DMS53 (cell line): ENCODE results near the gene LLGL2.

ENCODE experiments used
- DNase-seq: peaks from one replicate; lab custom pipeline; 2025; lab: John Stamatoyannopoulos, UW

Gene LLGL2

GRCh38 chr17:75552425-75553294 lies 27.2 kb downstream of the LLGL2 start:
- DNase-seq = no peak

DNA sequence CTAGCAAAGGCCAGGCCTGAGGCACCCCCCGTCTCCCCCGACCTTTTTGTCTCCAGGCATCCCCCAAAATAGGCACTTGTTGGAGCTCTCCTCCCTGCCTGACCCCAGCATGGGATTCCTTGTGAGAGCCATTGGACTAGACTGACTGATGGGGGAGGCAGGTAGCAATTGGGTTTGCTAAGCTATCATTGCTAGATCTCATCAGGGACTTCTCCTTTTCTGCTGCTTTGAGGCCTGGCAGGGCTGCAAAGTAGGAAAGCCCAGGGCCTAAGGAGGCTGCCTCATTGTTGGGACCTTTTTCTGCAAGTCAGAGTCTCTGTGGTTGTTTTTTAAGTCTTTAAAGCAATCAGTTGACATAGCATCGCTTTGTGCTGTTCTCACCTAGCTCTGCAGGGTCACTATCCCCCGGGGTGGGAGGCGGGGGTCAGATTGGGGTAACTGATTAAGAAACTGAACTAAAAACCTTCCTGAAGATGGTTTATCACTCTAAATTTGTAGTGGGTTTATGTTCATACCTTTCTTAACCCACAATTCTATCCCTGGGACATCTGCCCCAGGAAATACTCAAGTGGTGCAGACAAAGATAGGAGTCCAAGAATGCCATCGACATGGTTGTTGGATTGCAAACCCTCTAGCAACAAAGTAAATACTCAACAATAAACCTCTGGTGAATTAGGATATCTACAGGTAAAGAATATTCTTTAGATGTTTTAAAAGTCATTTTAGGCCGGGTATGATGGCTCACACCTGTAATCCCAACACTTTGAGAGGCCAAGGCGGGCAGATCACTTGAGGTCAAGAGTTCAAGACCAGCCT lies 28.0 kb downstream of the LLGL2 start:
- DNase-seq = peak; percentile 30

- no peak for DNase-seq
These were observed 30.2 kb downstream of the LLGL2 start for GRCh38 chr17:75555679-75556153.

- DNase-seq = peak; percentile 98
These were observed 31.8 kb downstream of the LLGL2 start for GRCh38 chr17:75557075-75557851.

- peak; percentile 67 for DNase-seq
These were observed 32.6 kb downstream of the LLGL2 start for GRCh38 chr17:75557852-75558665.

DNA sequence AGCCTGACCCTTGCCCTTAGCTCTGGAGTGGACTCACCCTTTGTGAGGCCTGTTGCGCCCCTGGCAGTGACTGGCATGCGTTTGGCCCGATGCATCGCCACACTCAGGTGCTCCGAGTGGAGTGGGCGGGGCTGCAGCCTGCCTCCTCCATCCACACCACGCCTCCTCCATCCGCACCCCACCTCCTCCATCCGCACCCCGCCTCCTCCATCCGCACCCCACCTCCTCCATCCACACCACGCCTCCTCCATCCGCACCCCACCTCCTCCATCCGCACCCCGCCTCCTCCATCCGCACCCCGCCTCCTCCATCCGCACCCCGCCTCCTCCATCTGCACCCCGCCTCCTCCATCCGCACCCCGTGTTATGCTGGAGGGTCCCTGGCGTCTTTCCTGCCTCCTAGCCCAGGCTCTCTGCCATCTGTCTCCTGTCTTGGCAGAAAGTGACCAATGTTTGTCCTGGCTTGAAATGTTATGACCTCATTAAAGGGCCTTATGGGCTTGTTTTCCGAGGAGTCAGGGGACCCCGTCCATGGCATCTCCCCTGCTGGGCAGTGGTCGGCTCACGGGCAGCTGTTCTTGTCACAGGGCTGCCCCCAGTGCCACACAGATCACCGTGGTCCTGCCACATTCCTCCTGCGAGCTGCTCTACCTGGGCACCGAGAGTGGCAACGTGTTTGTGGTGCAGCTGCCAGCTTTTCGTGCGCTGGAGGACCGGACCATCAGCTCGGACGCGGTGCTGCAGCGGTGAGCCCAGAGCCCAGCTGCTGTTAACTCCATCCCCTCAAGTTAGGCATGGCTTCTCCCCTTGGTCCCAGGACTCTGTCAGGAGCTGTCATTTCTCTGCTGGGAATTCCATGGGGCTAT lies 33.4 kb downstream of the LLGL2 start:
- DNase-seq = no peak

DNA sequence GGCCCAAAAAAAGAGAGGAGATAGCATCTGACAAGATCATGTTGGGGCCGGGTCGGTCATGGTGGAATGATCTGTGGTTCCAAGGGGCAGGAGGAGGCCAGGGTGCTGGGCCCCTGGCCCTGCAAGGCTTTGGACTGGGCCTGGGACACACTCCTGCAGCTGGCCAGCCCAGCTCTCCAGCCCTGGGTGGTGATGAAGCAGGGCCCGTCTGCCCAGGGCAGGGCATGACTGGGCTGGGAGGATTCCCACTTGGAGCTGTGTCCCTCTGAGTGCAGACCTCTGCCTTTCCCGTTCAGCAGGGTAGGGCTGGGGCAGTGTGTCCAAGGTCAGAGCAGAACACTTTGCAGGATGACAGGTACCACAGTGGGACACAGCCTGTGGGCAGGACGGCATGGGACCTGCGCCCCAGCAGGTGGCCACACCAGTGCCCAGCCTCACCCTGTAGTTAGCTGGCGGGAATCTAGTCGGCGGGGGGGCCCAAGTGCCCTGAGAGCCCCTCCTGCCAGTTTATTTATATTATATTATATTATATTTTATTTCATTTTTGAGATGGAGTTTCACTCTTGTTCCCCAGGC lies 34.5 kb downstream of the LLGL2 start:
- no peak for DNase-seq

DNA sequence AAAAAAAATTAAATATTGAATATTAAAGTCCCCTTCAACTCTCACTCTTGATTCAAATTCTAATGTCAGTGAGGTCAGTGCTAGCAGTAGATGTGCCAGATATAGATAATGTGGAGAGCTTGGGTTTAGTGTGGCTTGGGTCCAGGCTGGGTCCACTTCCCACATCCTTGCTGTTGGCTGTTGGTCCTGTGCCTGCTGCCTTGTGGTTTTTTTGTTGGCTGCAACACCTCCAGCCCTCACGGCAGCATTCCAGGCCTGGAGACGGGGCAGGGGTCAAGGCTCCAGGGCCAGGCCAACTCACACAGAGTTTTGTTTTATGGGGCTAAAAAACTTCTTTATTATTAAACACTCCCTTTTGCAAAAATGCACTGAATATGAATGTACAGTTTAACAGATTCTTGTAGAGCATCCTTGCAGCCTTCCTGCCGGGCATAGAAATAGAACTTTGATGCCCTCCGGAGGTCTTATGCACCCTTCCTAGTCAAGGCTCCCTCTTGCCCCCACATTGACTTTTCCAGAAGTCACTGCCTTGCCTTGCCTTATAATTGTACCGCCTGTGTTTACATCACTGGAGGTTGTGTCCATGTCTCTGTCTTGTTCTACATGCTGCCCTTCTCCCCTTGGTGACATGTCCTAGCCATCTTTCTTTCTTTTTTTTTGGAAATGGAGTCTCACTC lies 36.6 kb downstream of the LLGL2 start:
- DNase-seq = no peak

GRCh38 chr17:75563063-75563758 lies 37.7 kb downstream of the LLGL2 start:
- no peak for DNase-seq

DNA sequence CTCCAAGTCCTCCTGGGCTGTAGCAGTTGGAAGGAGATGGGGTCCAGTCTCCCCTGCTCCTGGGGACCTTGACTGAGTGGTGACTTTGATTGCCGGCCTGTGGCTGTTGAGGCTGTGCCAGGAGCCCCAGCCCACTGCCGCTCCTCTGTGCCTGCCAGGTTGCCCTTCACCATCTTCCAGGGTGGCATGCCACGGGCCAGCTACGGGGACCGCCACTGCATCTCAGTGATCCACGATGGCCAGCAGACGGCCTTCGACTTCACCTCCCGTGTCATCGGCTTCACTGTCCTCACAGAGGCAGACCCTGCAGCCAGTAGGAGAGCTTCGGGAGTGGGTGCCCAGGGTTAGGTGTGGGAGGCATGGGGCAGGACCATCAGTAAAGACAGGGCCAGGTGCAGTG lies 38.7 kb downstream of the LLGL2 start:
- no peak for DNase-seq

GRCh38 chr17:75565066-75565465 lies 39.6 kb downstream of the LLGL2 start:
- no peak for DNase-seq

DNA sequence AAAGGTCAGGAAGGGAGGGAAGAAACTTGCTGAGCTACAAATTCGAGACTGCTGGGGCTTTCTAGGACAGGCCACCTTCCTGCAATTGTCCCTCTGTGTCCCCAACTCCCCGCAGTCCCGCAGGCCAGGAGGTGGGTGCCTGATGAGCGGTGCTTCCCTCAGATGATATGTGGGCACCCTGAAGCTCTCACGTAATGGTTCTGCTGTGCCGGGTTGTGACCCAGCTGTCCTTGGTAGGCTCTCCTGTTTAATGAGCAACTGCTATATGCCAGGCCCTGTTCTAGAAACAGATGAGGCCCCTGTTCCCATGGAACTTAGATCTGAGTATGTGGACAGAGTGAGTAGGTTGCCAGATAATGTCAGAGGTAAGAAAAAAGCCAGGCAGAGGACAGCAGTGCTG lies 40.1 kb downstream of the LLGL2 start:
- no peak for DNase-seq

DNA sequence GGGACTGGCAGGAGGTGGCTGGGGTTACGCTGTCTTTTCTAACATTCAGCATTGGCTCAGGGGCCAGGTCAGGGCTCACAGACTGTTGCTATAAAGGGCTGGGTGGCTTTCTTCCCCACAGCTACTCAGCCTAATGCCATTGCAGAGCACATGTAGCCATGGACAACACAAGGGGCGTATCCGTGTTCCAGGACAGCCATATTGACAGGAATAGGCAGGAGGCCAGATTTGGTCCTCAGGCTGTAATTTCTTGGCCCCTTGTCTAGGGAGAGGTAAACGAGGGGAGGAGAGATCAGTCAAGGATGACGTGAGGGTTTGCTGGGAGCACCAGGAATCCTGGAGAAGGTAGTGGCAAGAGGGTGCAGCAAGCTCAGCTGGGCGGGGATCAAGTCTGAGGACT lies 40.9 kb downstream of the LLGL2 start:
- no peak for DNase-seq

DNA sequence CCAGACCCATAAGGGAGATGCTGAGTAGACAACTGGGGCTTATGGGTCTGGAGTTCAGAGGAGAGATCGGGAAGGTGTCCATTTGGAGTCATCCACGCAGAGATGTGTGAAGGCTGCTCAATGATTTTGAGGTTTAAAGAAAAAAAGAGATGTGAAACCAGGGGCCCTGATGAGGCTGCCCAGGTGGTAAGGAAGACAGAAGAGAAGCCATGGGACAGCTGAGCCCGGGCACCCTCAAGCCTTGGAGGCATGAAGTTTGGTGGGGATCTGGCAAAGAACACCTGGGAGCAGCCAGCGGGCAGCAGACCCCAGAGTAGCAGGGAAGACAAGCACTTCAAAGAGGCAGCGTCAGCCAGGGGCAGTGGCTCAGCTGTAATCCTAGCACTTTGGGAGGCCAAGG lies 41.3 kb downstream of the LLGL2 start:
- no peak for DNase-seq

- DNase-seq = no peak
These were observed 43.1 kb downstream of the LLGL2 start for GRCh38 chr17:75568412-75569255.

DNA sequence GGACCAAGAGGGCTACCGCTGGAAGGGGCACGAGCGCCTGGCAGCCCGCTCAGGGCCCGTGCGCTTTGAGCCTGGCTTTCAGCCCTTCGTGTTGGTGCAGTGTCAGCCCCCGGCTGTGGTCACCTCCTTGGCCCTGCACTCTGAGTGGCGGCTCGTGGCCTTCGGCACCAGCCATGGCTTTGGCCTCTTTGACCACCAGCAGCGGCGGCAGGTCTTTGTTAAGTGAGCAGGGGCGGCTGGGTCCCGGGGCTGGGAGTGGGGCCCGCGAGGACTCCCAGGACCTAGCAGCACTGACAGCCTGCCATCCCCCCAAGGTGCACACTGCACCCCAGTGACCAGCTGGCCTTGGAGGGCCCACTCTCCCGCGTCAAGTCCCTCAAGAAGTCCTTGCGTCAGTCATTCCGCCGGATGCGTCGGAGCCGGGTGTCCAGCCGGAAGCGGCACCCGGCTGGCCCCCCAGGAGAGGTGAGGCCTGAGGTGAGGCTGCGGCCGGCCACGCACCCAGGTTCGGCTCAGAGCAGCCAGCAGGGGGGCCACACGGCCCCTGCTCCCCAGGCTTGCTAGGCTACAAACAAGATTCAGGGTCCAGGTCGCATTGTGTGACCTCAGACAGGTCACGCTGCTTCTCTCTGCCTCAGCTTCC lies 44.7 kb downstream of the LLGL2 start:
- DNase-seq = no peak

DNA sequence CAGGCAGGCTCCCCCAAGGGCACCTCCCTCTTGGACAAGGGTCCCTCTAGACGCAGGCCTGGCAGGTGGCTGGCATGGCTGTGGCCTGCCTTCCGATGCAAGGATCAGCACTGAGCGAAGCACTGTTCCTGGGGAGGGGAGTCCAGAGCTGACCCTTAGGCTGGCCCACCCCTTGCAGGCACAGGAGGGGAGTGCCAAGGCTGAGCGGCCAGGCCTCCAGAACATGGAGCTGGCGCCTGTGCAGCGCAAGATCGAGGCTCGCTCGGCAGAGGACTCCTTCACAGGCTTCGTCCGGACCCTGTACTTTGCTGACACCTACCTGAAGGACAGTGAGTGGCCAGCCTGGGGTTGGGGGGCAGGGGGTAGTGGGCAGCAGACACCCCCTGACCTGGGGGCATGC lies 45.3 kb downstream of the LLGL2 start:
- no peak for DNase-seq
